Type B pancreatic cell (in vitro differentiated cells): ENCODE data around the gene KIAA1671. TPM values are rescaled to one million over a fixed set of nuclear protein-coding genes. Genes with fewer than 3 reads are reported as not detected.
"Not testable (repeated sequence)": the region's sequence is repeated elsewhere in the genome, so short reads cannot be mapped to it uniquely, and the experiment has no call there.

Experiments used
- DNase-seq: peaks from one replicate; pipeline ENCODE4 v3.0.0; 2021; ENCODE audit warnings: mixed read lengths; ENCODE audit not compliant: unreplicated experiment; ENCODE audit errors: extremely low spot score
- H3K27ac Mint-ChIP-seq: 2 replicates; pipeline ENCODE4 v1.8.0; 2021; ENCODE audit warnings: mild to moderate bottlenecking, mixed read lengths
- H3K27me3 Mint-ChIP-seq: 2 replicates; pipeline ENCODE4 v1.8.0; 2021; ENCODE audit warnings: mixed read lengths
- H3K36me3 Mint-ChIP-seq: 2 replicates; pipeline ENCODE4 v1.8.0; 2021; ENCODE audit warnings: mixed read lengths
- H3K4me1 Mint-ChIP-seq: one replicate; pipeline ENCODE4 v1.8.0; 2021; ENCODE audit warnings: mixed read lengths; ENCODE audit not compliant: unreplicated experiment
- H3K4me3 Mint-ChIP-seq: 2 replicates; pipeline ENCODE4 v1.8.0; 2021; ENCODE audit warnings: mild to moderate bottlenecking, mixed read lengths
- H3K9me3 Mint-ChIP-seq: 2 replicates; pipeline ENCODE4 v1.8.0; 2021; ENCODE audit warnings: mixed read lengths
- CTCF ChIP-seq: fragments of 200-600 bp; sonication (generic); conservative IDR thresholded peaks from 2 replicates; pipeline ENCODE4 v1.5.0; 2021; ENCODE audit warnings: antibody characterized with exemption, mild to moderate bottlenecking
- total RNA-seq: library from RNA; stranded (reverse); gene quantifications from 2 replicates; pipeline ENCODE4 v1.2.1, GENCODE V29; 2021; ENCODE audit warnings: low replicate concordance

The KIAA1671 gene
- total RNA-seq, 1 donor from 2014 or later = 22.9 TPM

DNA sequence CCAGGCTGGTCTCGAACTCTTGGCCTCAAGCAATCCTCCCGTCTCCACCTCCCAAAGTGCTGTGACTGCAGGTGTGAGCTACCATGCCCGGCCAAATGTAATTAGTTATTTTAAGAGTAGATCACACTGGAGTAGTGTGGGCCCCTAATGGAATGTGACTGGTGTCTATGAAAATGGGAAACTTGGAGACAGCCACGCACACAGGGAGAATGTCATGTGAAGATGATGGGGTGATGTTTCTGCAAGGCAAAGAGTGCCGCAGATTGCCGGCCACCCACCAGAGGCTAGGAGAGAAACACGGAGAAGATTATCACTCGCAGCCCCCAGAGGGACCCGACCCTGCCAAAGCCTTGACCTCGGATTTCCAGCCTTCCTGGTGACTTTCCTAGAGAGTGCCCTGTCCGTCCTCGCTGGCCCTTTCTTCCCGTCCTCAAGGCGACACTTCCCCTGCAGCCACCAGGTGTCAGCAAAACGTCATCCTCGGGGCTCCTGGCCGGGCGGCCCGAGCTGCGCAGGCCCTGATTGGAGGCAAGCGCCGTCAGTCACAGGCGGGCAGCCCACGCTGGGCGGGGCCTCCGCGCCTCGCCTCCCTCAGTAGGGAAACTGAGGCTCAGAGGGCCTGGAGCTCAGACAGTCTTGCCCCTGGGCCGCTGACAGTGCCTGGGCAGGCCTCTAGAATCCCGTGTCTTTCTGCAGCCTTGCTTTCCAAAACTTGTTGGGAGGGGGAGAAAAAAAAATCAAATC lies 283.2 kb downstream of the KIAA1671 start:
- H3K9me3 Mint-ChIP-seq = no peaks in the 10 kb centered on the region
- peak; percentile 82 for TF ChIP-seq CTCF
- peaks cover 6% of the 10 kb centered on the region for H3K4me1 Mint-ChIP-seq
- H3K36me3 Mint-ChIP-seq = no peaks in the 10 kb centered on the region
- peak overlapping the region; percentile 59 for H3K4me3 Mint-ChIP-seq
- H3K27ac Mint-ChIP-seq = no peak overlapping the region
- DNase-seq = peak; percentile 88
- peaks cover 30% of the 10 kb centered on the region for H3K27me3 Mint-ChIP-seq

DNA sequence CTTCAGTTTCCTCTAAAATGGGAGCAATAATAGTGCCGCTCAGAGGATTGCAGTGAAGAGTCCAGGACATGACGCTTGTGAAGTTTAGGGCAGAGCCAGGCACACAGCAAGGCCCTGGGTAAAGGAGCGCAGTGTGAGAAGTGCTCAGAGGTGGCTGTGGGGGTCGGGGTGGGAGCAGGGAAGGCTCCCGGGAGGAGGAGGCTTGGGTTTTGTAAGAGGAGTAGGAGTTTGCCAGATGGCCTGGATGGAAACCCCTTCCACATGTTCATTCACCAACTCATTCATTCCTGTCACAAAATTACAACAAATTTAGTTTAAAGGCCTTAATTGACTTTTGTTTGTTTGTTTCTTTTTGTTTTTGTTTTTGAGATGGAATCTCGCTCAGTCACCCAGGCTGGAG lies 283.9 kb downstream of the KIAA1671 start:
- DNase-seq = no peak
- H3K4me1 Mint-ChIP-seq = peaks cover 6% of the 10 kb centered on the region
- H3K36me3 Mint-ChIP-seq = no peaks in the 10 kb centered on the region
- TF ChIP-seq CTCF = no peak
- no peak overlapping the region for H3K4me3 Mint-ChIP-seq
- H3K27me3 Mint-ChIP-seq = peaks cover 36% of the 10 kb centered on the region
- H3K27ac Mint-ChIP-seq = no peak overlapping the region
- H3K9me3 Mint-ChIP-seq = no peaks in the 10 kb centered on the region

DNA sequence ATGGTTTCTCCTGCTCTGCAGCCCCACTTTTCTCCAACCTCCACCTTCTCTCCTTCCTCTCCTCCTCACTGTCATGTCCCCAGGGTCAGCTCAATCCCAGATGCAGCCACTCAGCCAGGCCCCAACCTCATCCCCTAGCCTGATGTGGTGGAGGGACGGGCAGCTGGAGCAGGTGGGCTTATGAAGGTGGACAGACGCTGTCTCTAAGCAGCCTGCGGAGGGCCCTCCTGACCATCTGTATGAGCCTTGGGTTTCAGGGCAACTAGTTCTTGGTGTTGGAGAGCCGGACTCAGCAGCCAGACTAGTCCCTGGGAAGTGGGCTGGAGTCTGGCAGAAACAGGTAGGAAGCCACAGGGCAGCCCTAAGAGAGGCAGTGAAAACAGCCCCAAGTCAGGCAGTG lies 285.0 kb downstream of the KIAA1671 start:
- Mint-ChIP-seq H3K27me3 (peaks cover 34% of the 10 kb centered on the region), H3K36me3 (no peaks in the 10 kb centered on the region), H3K27ac (no peak overlapping the region), H3K9me3 (no peaks in the 10 kb centered on the region), H3K4me1 (peaks cover 6% of the 10 kb centered on the region), H3K4me3 (no peak overlapping the region)
- DNase-seq = no peak
- TF ChIP-seq CTCF = no peak

- H3K4me3 Mint-ChIP-seq, H3K9me3 Mint-ChIP-seq: not testable (repeated sequence)
- peaks cover 34% of the 10 kb centered on the region for H3K27me3 Mint-ChIP-seq
Observed at GRCh38 chr22:25238058-25238457, 285.5 kb downstream of the KIAA1671 start.

More at GRCh38 chr22:25238058-25238457, 285.5 kb downstream of the KIAA1671 start:
- H3K36me3 Mint-ChIP-seq, H3K4me1 Mint-ChIP-seq, H3K27ac Mint-ChIP-seq, DNase-seq: not testable (repeated sequence)

Other genes with a start within 250 kb of the KIAA1671 start
- gene PIWIL3, start 178.0 kb upstream of the KIAA1671 start, total RNA-seq = not detected in 2 replicates
- 3.7 and 5.1 TPM in 2 replicates for gene SGSM1, start 146.5 kb upstream of the KIAA1671 start, total RNA-seq
- gene LHFPL7, start 6.0 kb upstream of the KIAA1671 start, total RNA-seq = not detected in 2 replicates
- gene CRYBB3, start 247.1 kb downstream of the KIAA1671 start, total RNA-seq = not detected in 2 replicates